GM19467 (cell line): ENCODE data around the gene SPRYD7.

Source experiments
- ATAC-seq: cut with Tn5 transposase; IDR thresholded peaks from one replicate; pipeline ENCODE4 v1.9.1; 2021; ENCODE audit warnings: mild to moderate bottlenecking, moderate library complexity; ENCODE audit not compliant: unreplicated experiment

The SPRYD7 gene

GRCh38 chr13:49864509-49864908 is 71.6 kb downstream of the SPRYD7 start:
- no peak for ATAC-seq
